NCI-H2196 (cell line): ENCODE data around the gene PNKD.

Experiments
- DNase-seq: peaks from one replicate; lab custom pipeline; 2025; ENCODE audit not compliant: unreplicated experiment; lab: John Stamatoyannopoulos, UW

Gene PNKD

GRCh38 chr2:218340656-218341055 lies 70.3 kb downstream of the PNKD start:
- no peak for DNase-seq

DNA sequence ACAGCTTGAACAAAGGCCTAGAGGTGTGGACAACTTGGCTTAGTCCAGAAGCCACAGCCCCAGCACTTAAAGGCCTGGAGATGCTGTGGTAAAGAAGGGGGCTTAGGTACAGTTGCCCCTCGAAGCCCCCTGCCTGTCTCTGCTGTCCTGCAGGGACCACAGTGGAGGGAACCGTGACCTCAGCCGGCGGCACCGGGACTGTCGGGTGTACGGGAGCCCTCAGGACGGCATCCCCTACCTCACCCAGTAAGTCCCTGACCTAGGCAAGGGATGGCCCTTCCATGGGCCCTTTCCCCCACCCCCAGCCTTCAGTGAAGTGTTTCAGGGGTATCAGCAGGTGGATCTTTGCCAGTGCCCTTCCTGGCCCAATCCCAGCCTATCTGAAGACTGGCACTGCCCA lies 71.1 kb downstream of the PNKD start:
- no peak for DNase-seq

GRCh38 chr2:218342837-218343236 lies 72.5 kb downstream of the PNKD start:
- no peak for DNase-seq

DNA sequence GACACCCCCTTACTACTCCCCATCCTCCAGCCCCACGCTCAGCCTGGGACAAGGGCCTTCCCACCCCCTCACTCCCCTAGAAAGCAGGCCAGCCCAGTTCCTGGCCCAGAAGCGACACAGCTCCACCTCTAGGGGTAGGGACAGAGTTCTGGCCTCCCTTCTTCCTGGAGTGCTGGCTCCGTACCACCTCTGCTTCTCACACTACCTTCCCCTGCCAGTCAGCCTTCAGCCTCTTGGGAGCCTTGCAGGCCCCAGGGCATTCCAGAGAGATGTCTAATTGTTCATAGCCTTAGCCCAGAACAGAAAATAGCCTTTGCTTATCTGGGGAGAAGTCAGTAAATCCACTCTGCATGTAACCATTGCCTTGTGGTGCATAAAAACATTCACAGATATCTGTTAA lies 73.3 kb downstream of the PNKD start:
- DNase-seq, result no peak

GRCh38 chr2:218344090-218344754 lies 73.9 kb downstream of the PNKD start:
- no peak for DNase-seq

DNA sequence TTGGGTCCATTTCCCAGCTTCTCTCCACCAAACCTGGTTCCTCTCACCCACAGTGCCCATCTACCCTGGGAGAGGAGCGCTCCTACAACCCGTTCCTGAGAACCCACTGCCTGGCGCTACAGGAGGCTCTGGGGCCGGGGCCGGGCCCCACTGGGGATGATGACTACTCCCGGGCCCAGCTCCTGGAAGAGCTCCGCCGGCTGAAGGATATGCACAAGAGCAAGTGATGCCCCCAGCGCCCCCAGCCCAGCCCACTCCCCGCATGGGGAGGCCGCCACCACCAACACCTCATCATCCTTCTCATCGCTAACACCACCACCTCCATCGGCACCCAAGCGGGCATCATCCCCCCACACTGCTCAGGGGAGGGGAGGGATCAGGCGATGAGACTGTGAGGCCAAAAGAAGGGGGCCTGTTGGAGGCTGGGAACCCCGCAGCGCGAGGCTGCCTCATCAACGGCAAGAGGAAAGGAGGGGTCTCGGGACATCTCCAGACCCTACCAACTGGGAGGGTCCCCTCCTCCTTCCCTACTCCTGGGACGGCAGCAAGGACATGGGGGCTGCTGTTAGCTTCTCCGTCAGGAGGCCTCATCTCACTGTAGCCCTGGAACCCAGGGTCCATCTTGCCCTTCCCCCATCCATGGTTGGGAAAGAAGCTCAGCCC lies 74.6 kb downstream of the PNKD start:
- no peak for DNase-seq

DNA sequence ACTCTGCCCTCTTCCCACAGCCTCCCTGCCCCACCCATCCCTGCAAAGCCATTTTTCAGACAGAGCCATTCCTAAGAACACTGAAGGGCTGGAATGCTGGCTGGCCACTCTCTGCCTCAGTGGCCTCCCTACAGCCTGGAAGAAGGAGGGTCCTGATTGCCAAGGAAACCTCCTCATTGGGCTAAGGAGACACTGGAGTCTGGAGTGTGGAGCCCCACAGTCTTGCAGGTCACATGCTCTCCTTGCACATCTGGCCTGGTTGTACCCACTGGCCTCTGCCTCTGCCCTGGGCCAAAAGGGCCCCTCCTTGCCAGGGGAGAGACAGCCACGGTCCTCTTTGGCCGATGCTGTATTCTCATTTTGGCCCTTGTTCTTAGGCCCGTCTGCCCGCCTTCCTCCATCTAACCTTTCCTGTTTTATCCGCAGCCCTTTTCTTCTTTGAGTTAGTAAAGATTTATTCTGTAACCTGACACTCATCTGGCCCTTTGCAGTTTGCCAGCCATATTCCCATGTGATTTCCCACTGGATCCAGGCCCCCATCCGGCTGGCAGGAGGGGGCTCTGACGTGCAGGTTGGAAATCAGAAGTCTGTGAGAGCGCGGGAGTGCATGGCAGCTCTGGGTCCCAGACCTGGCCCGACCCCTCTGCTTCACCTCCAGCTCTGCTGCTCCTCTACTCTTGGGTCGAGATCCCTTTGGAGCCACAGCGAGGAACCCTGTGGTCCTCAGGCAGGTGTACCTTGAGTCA lies 75.3 kb downstream of the PNKD start:
- no peak for DNase-seq

DNA sequence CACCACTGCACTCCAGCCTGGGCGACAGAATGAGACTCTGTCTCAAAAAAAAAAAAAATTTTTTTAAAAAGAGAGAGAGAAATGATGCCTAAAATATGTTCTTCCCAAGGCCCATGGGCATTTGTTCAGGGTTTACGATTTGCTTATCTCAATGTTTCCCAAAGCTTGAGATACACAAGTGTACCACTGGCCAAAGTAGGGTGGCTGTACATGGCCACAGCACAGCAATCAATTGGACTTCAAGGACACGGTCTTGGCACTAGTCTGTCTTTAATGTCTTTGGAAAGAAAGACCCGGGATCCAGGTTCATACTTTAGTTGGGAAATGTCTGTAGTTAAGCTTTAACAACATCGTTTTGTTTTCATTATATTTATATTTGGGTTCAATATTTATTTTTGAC lies 76.9 kb downstream of the PNKD start:
- DNase-seq, result no peak

- DNase-seq, result no peak
Measured at GRCh38 chr2:218354045-218354444, 83.7 kb downstream of the PNKD start.

- no peak for DNase-seq
Measured at GRCh38 chr2:218354850-218355443, 84.6 kb downstream of the PNKD start.

DNA sequence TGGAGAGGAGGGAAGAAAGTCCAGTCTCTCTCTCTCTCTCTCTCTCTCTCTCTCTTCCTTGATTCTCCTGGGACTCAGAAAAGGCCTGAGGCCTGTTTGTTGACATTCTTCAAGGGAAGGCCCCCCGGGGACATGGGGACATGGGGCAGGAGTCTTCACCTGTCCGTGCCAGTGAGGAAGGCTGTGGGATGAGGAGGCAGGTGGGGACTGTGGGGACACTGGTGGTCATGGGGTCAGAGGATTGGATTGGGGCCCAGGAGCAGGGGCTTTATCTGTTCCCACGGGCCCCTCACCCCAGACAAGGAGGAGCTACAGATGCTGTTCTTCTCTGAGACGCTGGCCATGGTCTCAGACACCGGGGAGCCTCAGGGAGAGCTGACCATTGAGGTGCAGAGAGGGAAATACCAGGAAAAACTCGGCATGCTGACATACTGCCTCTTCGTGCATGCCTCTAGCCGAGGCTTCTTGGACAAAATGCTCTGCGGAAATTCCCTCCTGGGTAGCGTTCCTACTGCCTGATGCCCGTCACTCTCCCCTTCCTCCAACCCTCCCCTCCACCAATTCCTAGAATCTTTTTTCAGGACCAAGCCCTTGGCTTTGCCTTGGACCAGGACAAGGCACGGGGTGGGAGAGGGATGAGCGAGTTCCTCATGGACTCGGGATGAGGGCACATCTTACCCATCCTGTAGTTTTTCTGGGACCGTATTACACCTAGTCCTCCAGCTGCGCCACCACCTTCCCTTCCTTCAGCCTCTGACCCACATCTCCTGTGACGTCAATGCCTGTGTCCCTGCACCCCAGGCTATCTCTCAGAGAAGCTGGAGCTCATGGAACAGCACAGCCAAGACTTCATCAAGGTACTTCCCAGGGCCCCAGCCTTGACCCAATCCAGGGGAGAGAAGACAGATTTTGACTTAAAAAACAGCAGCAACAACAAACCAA lies 87.2 kb downstream of the PNKD start:
- DNase-seq, result no peak

- DNase-seq, result no peak
Measured at GRCh38 chr2:218360453-218360852, 90.1 kb downstream of the PNKD start.

DNA sequence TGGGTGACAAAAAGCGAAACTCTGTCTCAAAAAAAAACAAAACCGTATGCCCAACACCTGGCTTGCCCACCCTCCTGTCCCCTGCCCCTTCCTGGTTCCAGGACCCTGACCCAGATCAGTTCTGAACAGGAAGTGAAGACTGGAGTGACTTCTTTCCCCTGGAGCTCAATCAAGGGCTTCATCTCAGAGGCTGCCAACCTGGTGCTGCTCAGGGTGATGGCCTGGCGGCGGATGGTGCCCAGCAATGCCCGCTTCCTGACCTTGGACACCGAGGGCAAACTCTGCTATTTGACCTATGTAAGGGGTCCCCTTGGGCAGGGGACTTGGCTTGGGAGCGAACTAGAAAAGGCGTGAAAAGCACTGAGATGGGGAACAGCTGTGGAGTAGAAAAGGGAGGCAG lies 92.3 kb downstream of the PNKD start:
- no peak for DNase-seq

- no peak for DNase-seq
Measured at GRCh38 chr2:218363736-218364135, 93.4 kb downstream of the PNKD start.

GRCh38 chr2:218364196-218364595 lies 93.9 kb downstream of the PNKD start:
- no peak for DNase-seq

DNA sequence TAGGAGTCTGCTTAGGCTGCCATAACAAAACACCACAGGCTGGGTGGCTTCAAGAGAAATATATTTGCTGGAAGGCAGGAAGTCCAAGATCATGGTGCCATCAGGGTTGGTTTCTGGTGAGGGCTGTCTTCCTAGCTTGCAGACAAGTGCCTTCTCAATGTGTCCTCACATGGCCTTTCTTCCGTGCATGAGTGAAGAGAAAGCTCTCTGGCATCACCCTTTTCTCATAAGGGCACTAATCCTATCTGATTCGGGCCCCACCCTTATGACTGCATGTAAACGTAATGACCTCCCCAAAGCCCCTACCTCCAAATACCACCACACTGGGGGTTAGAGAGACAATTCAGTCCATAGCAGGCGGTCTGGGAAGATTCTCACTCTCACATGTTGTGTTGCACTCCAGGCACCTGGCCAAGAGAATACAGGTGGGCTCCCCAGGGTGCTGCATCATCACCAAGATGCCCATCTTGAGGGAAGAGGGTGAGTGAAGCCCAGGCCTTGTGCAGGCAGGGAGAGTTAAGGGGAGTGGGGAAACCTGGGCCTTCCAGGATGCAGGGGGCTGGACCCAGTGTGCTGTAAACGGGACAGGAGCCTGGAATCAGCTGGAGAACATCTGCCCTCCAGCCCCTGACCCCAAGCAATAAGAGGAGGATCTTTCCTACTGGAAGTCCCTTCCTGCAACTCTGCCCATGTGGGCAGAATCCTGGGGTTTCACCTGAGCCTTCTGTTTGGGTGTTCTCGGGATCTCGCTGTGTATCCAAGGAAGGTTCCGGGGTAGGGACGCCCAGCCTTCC lies 96.5 kb downstream of the PNKD start:
- no peak for DNase-seq

DNA sequence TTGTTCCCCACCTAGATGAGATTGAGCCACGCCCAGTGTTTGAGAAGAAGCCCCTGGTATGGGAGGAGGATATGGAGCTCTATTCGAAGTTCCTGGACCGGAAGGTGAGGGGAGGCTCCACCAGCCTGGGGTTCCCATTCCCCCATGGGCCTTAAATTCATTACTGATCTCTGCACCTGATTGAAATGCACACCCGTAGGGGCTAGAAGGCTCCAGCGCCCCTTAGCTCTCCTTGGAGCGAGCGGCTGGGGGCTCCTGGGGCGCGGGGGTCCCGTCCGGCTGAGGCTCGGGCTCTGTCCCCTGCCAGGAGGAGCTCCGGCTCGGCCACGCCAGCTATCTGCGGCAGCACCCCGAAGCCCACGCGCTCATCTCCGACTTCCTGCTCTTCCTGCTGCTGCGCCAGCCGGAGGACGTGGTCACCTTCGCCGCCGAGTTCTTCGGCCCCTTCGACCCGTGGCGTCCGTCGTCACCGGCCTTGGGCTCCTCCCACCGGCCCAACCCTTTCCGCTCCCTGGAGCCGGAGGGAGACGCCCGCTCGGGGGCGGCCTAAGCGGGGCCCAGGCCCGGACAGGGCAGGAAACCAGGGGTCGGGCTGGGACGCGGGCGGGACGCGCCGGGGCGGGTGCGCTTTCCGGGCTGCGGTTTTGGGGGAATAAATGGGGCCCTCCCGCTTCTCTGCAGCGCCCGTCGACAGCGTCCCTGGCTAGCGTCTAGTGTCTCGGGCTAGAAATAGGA lies 97.3 kb downstream of the PNKD start:
- DNase-seq, result no peak

GRCh38 chr2:218368150-218368528 lies 97.8 kb downstream of the PNKD start:
- no peak for DNase-seq

DNA sequence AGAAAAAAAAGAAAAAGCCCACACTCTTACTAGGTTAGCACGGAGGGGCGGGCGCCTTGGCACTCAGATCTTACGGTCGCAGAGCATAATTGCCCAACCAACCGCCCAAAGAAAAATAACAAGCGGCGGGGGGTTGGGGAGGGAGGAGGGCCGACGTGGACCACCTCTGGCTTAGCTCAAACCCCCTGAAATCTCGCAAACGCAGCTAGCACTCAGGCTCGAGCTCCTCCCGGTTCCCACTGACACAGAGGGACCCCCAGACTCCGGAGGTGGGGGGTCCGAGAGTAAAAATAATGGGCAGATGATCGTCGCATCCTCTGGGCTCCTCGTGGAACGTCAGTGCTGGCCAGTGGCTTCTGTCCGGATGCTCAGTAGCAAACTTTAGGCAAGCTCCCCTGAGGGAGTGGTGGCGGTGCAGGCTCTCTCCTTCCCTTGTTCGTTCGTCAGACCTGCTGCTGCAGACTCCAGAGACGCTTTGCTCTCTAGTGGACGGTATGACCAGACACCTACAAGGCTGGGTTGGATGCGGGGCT lies 98.4 kb downstream of the PNKD start:
- DNase-seq, result no peak
